UCSD-AML1 (cell line): Measurements from ENCODE around the gene CYP2W1.

Experiments used
- DNase-seq: peaks from one replicate; lab custom pipeline; 2025; ENCODE audit not compliant: unreplicated experiment; lab: John Stamatoyannopoulos, UW

Gene CYP2W1

GRCh38 chr7:981793-982510 is 1.0 kb upstream of the CYP2W1 start:
- DNase-seq: no peak

- no peak for DNase-seq
Measured at GRCh38 chr7:982511-983003, 424 bp upstream of the CYP2W1 start.

GRCh38 chr7:983616-984071 is 663 bp downstream of the CYP2W1 start:
- DNase-seq: no peak

- DNase-seq: no peak
Measured at GRCh38 chr7:984361-985126, 1.6 kb downstream of the CYP2W1 start.

- DNase-seq: no peak
Measured at GRCh38 chr7:985127-985416, 2.1 kb downstream of the CYP2W1 start.

GRCh38 chr7:985915-986741 is 3.1 kb downstream of the CYP2W1 start:
- DNase-seq: no peak

GRCh38 chr7:986766-987751 is 4.1 kb downstream of the CYP2W1 start:
- DNase-seq: no peak

GRCh38 chr7:987909-988308 is 4.9 kb downstream of the CYP2W1 start:
- no peak for DNase-seq

- no peak for DNase-seq
Measured at GRCh38 chr7:988426-988911, 5.5 kb downstream of the CYP2W1 start.

- DNase-seq: no peak
Measured at GRCh38 chr7:988963-989529, 6.1 kb downstream of the CYP2W1 start.

GRCh38 chr7:990352-990932 is 7.5 kb downstream of the CYP2W1 start:
- no peak for DNase-seq

- DNase-seq: no peak
Measured at GRCh38 chr7:990933-991728, 8.2 kb downstream of the CYP2W1 start.

GRCh38 chr7:991729-992656 is 9.0 kb downstream of the CYP2W1 start:
- no peak for DNase-seq

GRCh38 chr7:992709-993607 is 10.0 kb downstream of the CYP2W1 start:
- peak; percentile 82 for DNase-seq

GRCh38 chr7:994592-995308 is 11.8 kb downstream of the CYP2W1 start:
- DNase-seq: no peak

GRCh38 chr7:995571-995970 is 12.6 kb downstream of the CYP2W1 start:
- DNase-seq: no peak
